B cell (primary cell): ENCODE measurements around the gene STEAP2.

Source experiments
- EZH2 ChIP-seq: IDR thresholded peaks from 2 replicates; pipeline ENCODE4 v1.6.1; 2012; ENCODE audit warnings: borderline replicate concordance, low read depth, mild to moderate bottlenecking, moderate library complexity, low read length; ENCODE audit not compliant: insufficient read depth, poor library complexity, severe bottlenecking
- TF ChIP-seq, protein P1 (sequence below): fragments of 200-600 bp; IDR thresholded peaks from one replicate; pipeline ENCODE4 v1.8.0; 2022; ENCODE audit warnings: antibody characterized with exemption, mild to moderate bottlenecking

DNA sequence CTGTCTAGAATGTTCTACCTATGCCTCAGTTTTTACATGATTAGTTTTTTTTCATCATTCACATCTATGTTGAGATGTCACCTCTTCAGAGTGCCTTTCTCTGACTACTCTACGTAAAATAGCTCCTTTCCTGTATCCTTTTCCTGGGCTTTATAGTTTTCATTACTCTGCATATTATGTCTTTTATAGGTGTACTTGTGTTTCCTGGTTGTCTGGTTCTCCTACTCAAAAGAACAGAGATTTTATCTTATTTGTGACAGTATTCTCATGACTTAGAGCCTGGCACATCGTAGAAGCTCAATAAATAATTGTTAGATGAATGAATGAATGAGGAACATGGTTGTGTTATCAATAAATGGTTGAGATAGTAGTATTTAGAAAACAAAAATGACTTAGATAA, 39.4 kb upstream of the STEAP2 start:
- TF ChIP-seq, protein P1, sequence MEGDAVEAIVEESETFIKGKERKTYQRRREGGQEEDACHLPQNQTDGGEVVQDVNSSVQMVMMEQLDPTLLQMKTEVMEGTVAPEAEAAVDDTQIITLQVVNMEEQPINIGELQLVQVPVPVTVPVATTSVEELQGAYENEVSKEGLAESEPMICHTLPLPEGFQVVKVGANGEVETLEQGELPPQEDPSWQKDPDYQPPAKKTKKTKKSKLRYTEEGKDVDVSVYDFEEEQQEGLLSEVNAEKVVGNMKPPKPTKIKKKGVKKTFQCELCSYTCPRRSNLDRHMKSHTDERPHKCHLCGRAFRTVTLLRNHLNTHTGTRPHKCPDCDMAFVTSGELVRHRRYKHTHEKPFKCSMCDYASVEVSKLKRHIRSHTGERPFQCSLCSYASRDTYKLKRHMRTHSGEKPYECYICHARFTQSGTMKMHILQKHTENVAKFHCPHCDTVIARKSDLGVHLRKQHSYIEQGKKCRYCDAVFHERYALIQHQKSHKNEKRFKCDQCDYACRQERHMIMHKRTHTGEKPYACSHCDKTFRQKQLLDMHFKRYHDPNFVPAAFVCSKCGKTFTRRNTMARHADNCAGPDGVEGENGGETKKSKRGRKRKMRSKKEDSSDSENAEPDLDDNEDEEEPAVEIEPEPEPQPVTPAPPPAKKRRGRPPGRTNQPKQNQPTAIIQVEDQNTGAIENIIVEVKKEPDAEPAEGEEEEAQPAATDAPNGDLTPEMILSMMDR = no peak
- no peak for TF ChIP-seq EZH2
